A549 (cell line): ENCODE results near the gene IRX5. TPM values are rescaled to one million over a fixed set of nuclear protein-coding genes. Genes with fewer than 3 reads are reported as not detected.

Source experiments
- ATAC-seq, 2 experiments: fragments of 200-7000 bp in 1 of 2; fragments of >200 bp in 1 of 2; cut with Nextera tagmentation in 1 of 2; cut with Tn5 transposase in 1 of 2; 3 replicates each; pipeline versions ENCODE4 v1.8.0 to v1.9.1; 2018 to 2020; ENCODE audit warnings: mild to moderate bottlenecking in 1 of 2, moderate library complexity in 1 of 2
- CTCF ChIA-PET: fragments of 300-600 bp; sonication (Branson Sonifier 250); formaldehyde crosslinking; extraction: SDS; loops from one replicate; lab custom pipeline; 2021; ENCODE audit warnings: antibody characterized with exemption, inconsistent platforms; lab: Yijun Ruan, JAX
- POLR2A ChIA-PET: fragments of 350-600 bp; formaldehyde crosslinking; extraction: SDS; loops from one replicate; lab custom pipeline; 2021; ENCODE audit warnings: antibody characterized with exemption, inconsistent platforms; lab: Yijun Ruan, JAX
- DNase-seq, 2 experiments: peaks; one replicate each; pipeline versions ENCODE4 v3.0.0 to v3.0.0-alpha.2; 2011 to 2016; ENCODE audit warnings: low read depth in 1 of 2, low spot score in 1 of 2
- FAIRE-seq: peaks from 2 replicates; lab custom pipeline; 2011; peaks lifted over from hg19 to GRCh38; lab: Jason Lieb, UNC
- H3K27ac ChIP-seq, 2 experiments: fragments of >200 bp; sonication (Bioruptor Twin); formaldehyde crosslinking; 3 replicates each; pipeline ENCODE4 v1.5.1; 2016 to 2017
- H3K4me1 ChIP-seq: fragments of >200 bp; sonication (Bioruptor Twin); formaldehyde crosslinking; 3 replicates; pipeline ENCODE4 v1.6.1; 2016
- H3K4me2 ChIP-seq: fragments of >200 bp; sonication (Bioruptor Twin); formaldehyde crosslinking; 3 replicates; pipeline ENCODE4 v1.6.1; 2016
- H3K4me3 ChIP-seq: fragments of >200 bp; sonication (Bioruptor Twin); formaldehyde crosslinking; 3 replicates; pipeline ENCODE4 v1.5.1; 2016
- H3K9me3 ChIP-seq: fragments of >200 bp; sonication (Bioruptor Twin); formaldehyde crosslinking; 3 replicates; pipeline ENCODE4 v1.6.1; 2016
- BCL3 ChIP-seq: fragments of >200 bp; sonication (Bioruptor Twin); formaldehyde crosslinking; IDR thresholded peaks from 3 replicates; pipeline ENCODE4 v1.6.1; 2016
- CBX8 ChIP-seq: fragments of 200-600 bp; sonication (generic); IDR thresholded peaks from 2 replicates; pipeline ENCODE4 v1.6.1; 2016
- EHF ChIP-seq: fragments of 250-450 bp; sonication (Bioruptor Pico); IDR thresholded peaks from 2 replicates; pipeline ENCODE4 v1.5.0; 2020; ENCODE audit warnings: mild to moderate bottlenecking
- EHMT2 ChIP-seq: fragments of 200-600 bp; sonication (generic); IDR thresholded peaks from 2 replicates; pipeline ENCODE4 v1.6.1; 2016; ENCODE audit warnings: antibody characterized with exemption, low read depth, mild to moderate bottlenecking, moderate library complexity
- FOSB ChIP-seq: fragments of 250-450 bp; sonication (Bioruptor Pico); IDR thresholded peaks from 2 replicates; pipeline ENCODE4 v1.5.0; 2020; ENCODE audit warnings: mild to moderate bottlenecking, moderate library complexity
- FOXS1 ChIP-seq: fragments of 250-450 bp; sonication (Bioruptor Pico); IDR thresholded peaks from 2 replicates; pipeline ENCODE4 v1.5.0; 2020; ENCODE audit warnings: mild to moderate bottlenecking, moderate library complexity
- HDAC2 ChIP-seq: fragments of 200-600 bp; sonication (generic); IDR thresholded peaks from 2 replicates; pipeline ENCODE4 v1.6.1; 2016
- JUN ChIP-seq, 2 experiments: fragments of >200 bp; sonication (Bioruptor Twin); formaldehyde crosslinking; IDR thresholded peaks; 2 replicates in 1 of 2; 3 replicates in 1 of 2; pipeline ENCODE4 v1.6.1; 2016 to 2017
- MAZ ChIP-seq: fragments of 150-350 bp; IDR thresholded peaks from 2 replicates; pipeline ENCODE4 v1.6.1; 2014; ENCODE audit warnings: antibody characterized with exemption, low read depth, low read length, borderline replicate concordance
- MYC ChIP-seq: IDR thresholded peaks from 2 replicates; pipeline ENCODE4 v1.6.1; 2012; ENCODE audit warnings: mild to moderate bottlenecking, inconsistent platforms, low read length, improper control_type of control experiment, borderline replicate concordance
- NPAS2 ChIP-seq: fragments of 250-450 bp; sonication (Bioruptor Pico); IDR thresholded peaks from 2 replicates; pipeline ENCODE4 v1.8.0; 2022; ENCODE audit warnings: mild to moderate bottlenecking, moderate library complexity, borderline replicate concordance
- NR3C1 ChIP-seq: fragments of >200 bp; sonication (Bioruptor Twin); formaldehyde crosslinking; IDR thresholded peaks from 3 replicates; pipeline ENCODE4 v1.6.1; 2017
- PHF8 ChIP-seq: fragments of 200-600 bp; sonication (generic); IDR thresholded peaks from 2 replicates; pipeline ENCODE4 v1.6.1; 2016; ENCODE audit warnings: low read depth, mild to moderate bottlenecking, antibody characterized with exemption, moderate library complexity, borderline replicate concordance
- POLR2A ChIP-seq: IDR thresholded peaks from 2 replicates; pipeline ENCODE4 v1.6.1; 2012; ENCODE audit warnings: mild to moderate bottlenecking, low read length
- POLR2AphosphoS2 ChIP-seq: conservative IDR thresholded peaks from 2 replicates; pipeline ENCODE4 v1.6.1; 2012; ENCODE audit warnings: low read length, improper control_type of control experiment, inconsistent platforms
- RAD21 ChIP-seq, 2 experiments: fragments of >200 bp in 1 of 2; sonication (Bioruptor Twin) in 1 of 2; formaldehyde crosslinking in 1 of 2; IDR thresholded peaks in 1 of 2; conservative IDR thresholded peaks in 1 of 2; 2 replicates in 1 of 2; 3 replicates in 1 of 2; pipeline ENCODE4 v1.6.1; 2012 to 2018; ENCODE audit warnings: inconsistent platforms in 1 of 2
- RARB ChIP-seq: fragments of 250-450 bp; sonication (Bioruptor Pico); IDR thresholded peaks from 2 replicates; pipeline ENCODE4 v1.8.0; 2021; ENCODE audit warnings: mild to moderate bottlenecking, moderate library complexity
- RFX5 ChIP-seq: fragments of 450-650 bp; IDR thresholded peaks from 2 replicates; pipeline ENCODE4 v1.7.1; 2014; ENCODE audit warnings: antibody characterized with exemption, mild to moderate bottlenecking, moderate library complexity
- RNF2 ChIP-seq: fragments of 200-600 bp; sonication (generic); IDR thresholded peaks from 2 replicates; pipeline ENCODE4 v1.6.1; 2016; ENCODE audit warnings: low read depth, mild to moderate bottlenecking, antibody characterized with exemption, moderate library complexity, borderline replicate concordance
- SMC3 ChIP-seq: fragments of >200 bp; sonication (Bioruptor Twin); formaldehyde crosslinking; IDR thresholded peaks from 3 replicates; pipeline ENCODE4 v1.6.1; 2018; ENCODE audit warnings: inconsistent platforms
- SREBF2 ChIP-seq: fragments of 450-650 bp; IDR thresholded peaks from 2 replicates; pipeline ENCODE4 v1.6.1; 2014; ENCODE audit warnings: mild to moderate bottlenecking, moderate library complexity
- ZC3H11A ChIP-seq: fragments of 450-650 bp; IDR thresholded peaks from 2 replicates; pipeline ENCODE4 v1.6.1; 2014; ENCODE audit warnings: antibody characterized with exemption, mild to moderate bottlenecking
- ZSCAN20 ChIP-seq: fragments of 250-450 bp; sonication (Bioruptor Pico); IDR thresholded peaks from 2 replicates; pipeline ENCODE4 v1.8.0; 2022; ENCODE audit warnings: mild to moderate bottlenecking, moderate library complexity
- WGBS: methylation state at CpG from one replicate; pipeline ENCODE4 v1.1.6; 2017; ENCODE audit errors: missing lambda C conversion rate; 5-methylcytosine and 5-hydroxymethylcytosine counted together
- polyA plus RNA-seq, 4 experiments: library from polyadenylated mRNA; depleted of rRNA in 3 of 4; stranded (reverse); fragments of >200 nt; fragmentation: RNase III in 1 of 4; extraction: RNeasy Plus Mini Kit Qiagen cat#74134 plus additional on column Dnase treatment in 1 of 4; gene quantifications; 2 replicates in 3 of 4; 3 replicates in 1 of 4; pipeline ENCODE4 v1.2.3, GENCODE V29; 2011 to 2017
- TF ChIP-seq, protein P1 (sequence below): IDR thresholded peaks from 2 replicates; pipeline ENCODE4 v1.6.1; 2012

IRX5 gene
- polyA plus RNA-seq, 2 of the 4 experiments (the other 2 are of a cell fraction) = 0.67 to 0.88 TPM

GRCh38 chr16:54938212-54939028, 7.8 kb downstream of the IRX5 start:
- DNase-seq (no peak), FAIRE-seq (no peak), ATAC-seq (peak in 1 of 2 experiments; percentile 9; a peak in 1 of 6 replicates)
- H3K4me3 ChIP-seq = 0 out of 3 replicates have a peak overlapping the region, but pooled peaks have one; percentile 57
- ChIA-PET POLR2A (no interaction called here), CTCF (interaction anchor here (0.6 to 4.2 kb wide), 14 partner anchors 9 to 1389 kb away, joined by 3 to 23 read pairs (median 3); no protein-coding TSS in a partner anchor)
- no peaks in the 10 kb centered on the region for H3K9me3 ChIP-seq
- H3K4me1 ChIP-seq = 0 out of 3 replicates have a peak, but pooled peaks cover 4% of the 10 kb centered on the region
- TF ChIP-seq POLR2A (no peak), EHMT2 (no peak), RFX5 (no peak), BCL3 (no peak), RNF2 (no peak), SREBF2 (no peak), CBX8 (no peak)
- no peak overlapping the region for H3K27ac ChIP-seq
- peak overlapping the region; percentile 94 for H3K4me2 ChIP-seq
- 79% methylated on average over 50 of the region's 59 CpGs for WGBS

DNA sequence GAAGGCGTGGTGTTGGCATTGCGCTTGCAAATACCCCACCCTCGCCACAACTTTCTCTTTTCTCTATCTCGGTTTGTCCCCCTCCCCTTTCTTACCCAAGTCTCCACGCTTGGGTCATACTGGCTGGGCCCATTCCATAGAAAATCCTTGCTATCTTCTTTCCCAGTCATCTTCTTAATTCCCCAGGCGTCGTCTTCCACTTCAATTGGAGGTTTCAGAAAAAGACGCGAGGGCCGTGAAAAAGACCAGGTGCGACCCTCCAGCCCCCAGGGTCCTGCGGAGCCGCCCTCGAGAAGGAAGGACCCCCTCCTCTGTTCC, 8.3 kb downstream of the IRX5 start:
- Histone ChIP-seq H3K4me2 (no peak overlapping the region), H3K27ac (no peak overlapping the region), H3K4me1 (0 out of 3 replicates have a peak, but pooled peaks cover 4% of the 10 kb centered on the region), H3K4me3 (no peak overlapping the region), H3K9me3 (no peaks in the 10 kb centered on the region)
- ATAC-seq = no peak
- no peak for DNase-seq
- TF ChIP-seq POLR2AphosphoS2 (no peak), ZSCAN20 (CRISPR knock-in tag) (no peak)
- CTCF ChIA-PET = interaction anchor here (0.6 to 4.2 kb wide), 6 partner anchors 8 to 1389 kb away, joined by 3 to 23 read pairs (median 3); no protein-coding TSS in a partner anchor
- WGBS = 81% methylated on average over 14 of the region's 14 CpGs
- POLR2A ChIA-PET = no interaction called here
- FAIRE-seq = no peak

DNA sequence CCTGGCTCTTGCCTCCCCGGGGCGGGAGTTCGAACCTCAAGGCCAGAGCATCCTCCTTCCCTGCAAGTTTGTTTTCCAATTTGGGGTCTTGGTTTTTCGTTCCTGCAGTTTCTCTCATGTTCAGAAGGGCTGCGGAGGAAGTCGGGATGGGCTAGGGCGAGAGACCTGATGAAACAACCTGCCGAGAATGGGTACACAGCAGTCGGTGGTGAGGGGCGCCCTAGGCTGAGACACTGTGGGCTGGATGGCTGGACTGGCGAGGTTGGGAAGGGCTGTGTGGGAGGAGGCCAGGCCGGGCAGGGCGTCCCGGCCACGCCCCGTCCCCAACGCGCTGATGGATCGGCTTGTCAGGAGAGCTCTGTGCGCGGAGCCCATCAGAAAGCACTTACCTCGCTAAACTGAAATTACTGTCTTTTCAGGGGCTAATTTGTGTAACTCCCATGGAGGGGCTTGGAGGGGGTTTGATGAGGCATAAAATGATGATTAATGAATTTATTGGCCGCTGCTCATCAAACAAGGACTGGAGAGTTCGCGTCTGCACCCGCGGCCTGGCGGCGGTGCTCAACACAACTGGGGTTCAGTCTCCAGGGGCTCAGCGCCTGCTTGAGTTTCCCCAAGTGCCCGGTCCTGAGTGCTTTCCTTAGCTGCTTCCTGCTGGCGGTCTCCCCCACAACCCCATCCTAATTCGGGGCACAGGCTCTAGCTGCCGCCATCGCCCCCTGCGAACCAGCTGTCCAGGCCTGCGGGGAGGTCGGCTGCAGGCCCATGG, 9.0 kb downstream of the IRX5 start:
- FAIRE-seq (no peak), DNase-seq (no peak), ATAC-seq (peak in 1 of 2 experiments; percentile 11; a peak in 1 of 6 replicates)
- H3K4me2 ChIP-seq = no peak overlapping the region
- no peaks in the 10 kb centered on the region for H3K9me3 ChIP-seq
- H3K4me3 ChIP-seq = no peak overlapping the region
- WGBS = 72% methylated on average over 34 of the region's 38 CpGs
- H3K27ac ChIP-seq = no peak overlapping the region
- CTCF ChIA-PET = interaction anchor here (1.0 to 4.2 kb wide), 5 partner anchors 7 to 1166 kb away, joined by 3 to 23 read pairs (median 5); partner anchors contain the start of gene IRX5
- no peak for TF ChIP-seq MAZ
- no peak for TF ChIP-seq MYC
- TF ChIP-seq, protein P1, sequence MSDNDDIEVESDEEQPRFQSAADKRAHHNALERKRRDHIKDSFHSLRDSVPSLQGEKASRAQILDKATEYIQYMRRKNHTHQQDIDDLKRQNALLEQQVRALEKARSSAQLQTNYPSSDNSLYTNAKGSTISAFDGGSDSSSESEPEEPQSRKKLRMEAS = no peak
- no peak for TF ChIP-seq FOXS1 (CRISPR knock-in tag)
- H3K4me1 ChIP-seq = 0 out of 3 replicates have a peak, but pooled peaks cover 4% of the 10 kb centered on the region
- POLR2A ChIA-PET = interaction anchor here (0.6 kb wide), 1 partner anchor 1292 kb away, joined by 4 read pairs; no protein-coding TSS in a partner anchor

GRCh38 chr16:54940279-54940604, 9.6 kb downstream of the IRX5 start:
- H3K27ac ChIP-seq = no peak overlapping the region
- ATAC-seq = no peak
- no peak for FAIRE-seq
- H3K4me1 ChIP-seq = 0 out of 3 replicates have a peak, but pooled peaks cover 4% of the 10 kb centered on the region
- 64% methylated on average over 2 of the region's 4 CpGs for WGBS
- no peak overlapping the region for H3K4me2 ChIP-seq
- DNase-seq = no peak
- POLR2A ChIA-PET = interaction anchor here (0.6 kb wide), 1 partner anchor 1293 kb away, joined by 4 read pairs; no protein-coding TSS in a partner anchor
- no peak overlapping the region for H3K4me3 ChIP-seq
- H3K9me3 ChIP-seq = no peaks in the 10 kb centered on the region
- CTCF ChIA-PET = interaction anchor here (1.0 to 1.3 kb wide), 4 partner anchors 10 to 1167 kb away, joined by 3 to 8 read pairs (median 4); partner anchors contain the start of gene IRX5
- TF ChIP-seq NR3C1 = no peak
- no peak for TF ChIP-seq EHF
- no peak for TF ChIP-seq RNF2
- no peak for TF ChIP-seq NPAS2 (CRISPR knock-in tag)
- no peak for TF ChIP-seq ZC3H11A
- TF ChIP-seq RARB = no peak
- TF ChIP-seq RAD21 (conservative IDR thresholded peaks at IDR 0.05 in 1 of 2, IDR thresholded peaks at IDR 0.05 in 1 of 2) = no peak
- no peak for TF ChIP-seq JUN (IDR thresholded peaks at IDR 0.05)
- no peak for TF ChIP-seq MYC
- no peak for TF ChIP-seq FOSB (CRISPR knock-in tag)
- no peak for TF ChIP-seq SMC3
- no peak for TF ChIP-seq ZSCAN20 (CRISPR knock-in tag)
- no peak for TF ChIP-seq RFX5
- TF ChIP-seq BCL3 = no peak
- TF ChIP-seq SREBF2 = no peak
- no peak for TF ChIP-seq PHF8
- no peak for TF ChIP-seq HDAC2
- no peak for TF ChIP-seq EHMT2
